Upper lobe of left lung (tissue), 6 donors: ENCODE results near the gene NDUFB10. TPM values are rescaled to one million over a fixed set of nuclear protein-coding genes. Genes with fewer than 3 reads are reported as not detected.

ENCODE experiments used
- ATAC-seq, 2 donors: fragments of 200-7000 bp; cut with Tn5 transposase; one replicate each; pipeline ENCODE4 v1.9.1; 2022; ENCODE audit warnings: mild to moderate bottlenecking in 2 of 2, moderate library complexity in 2 of 2; ENCODE audit not compliant: low FRiP score in 2 of 2
- DNase-seq, 2 donors: peaks; one replicate each; pipeline ENCODE4 v3.0.0-alpha.2; 2019 to 2020
- H3K27ac ChIP-seq, 4 donors: fragments of 200-600 bp; sonication (generic); one replicate each; pipeline ENCODE4 v1.5.1; 2016 to 2019
- H3K27me3 ChIP-seq, 4 donors: fragments of 200-600 bp; sonication (generic); one replicate each; pipeline ENCODE4 v1.5.1; 2017 to 2019
- H3K36me3 ChIP-seq, 4 donors: fragments of 200-600 bp; sonication (generic); one replicate each; pipeline ENCODE4 v1.5.1; 2016 to 2019
- H3K4me1 ChIP-seq, 4 donors: fragments of 200-600 bp; sonication (generic); one replicate each; pipeline ENCODE4 v1.5.1; 2018 to 2019
- H3K4me3 ChIP-seq, 4 donors: fragments of 200-600 bp; sonication (generic); one replicate each; pipeline ENCODE4 v1.5.1; 2017 to 2019; ENCODE audit warnings: mild to moderate bottlenecking in 2 of 4, moderate library complexity in 1 of 4
- H3K9me3 ChIP-seq, 4 donors: fragments of 200-600 bp; sonication (generic); one replicate each; pipeline ENCODE4 v1.5.1; 2018 to 2019
- EP300 ChIP-seq, 4 donors: sonication (generic); formaldehyde crosslinking; IDR thresholded peaks; one replicate each; pipeline ENCODE4 v1.5.1; 2017; ENCODE audit warnings: antibody characterized with exemption in 4 of 4, control low read depth in 2 of 4
- POLR2A ChIP-seq, 4 donors: fragments of 450-650 bp; IDR thresholded peaks; one replicate each; pipeline ENCODE4 v1.5.1; 2016 to 2017; ENCODE audit warnings: antibody characterized with exemption in 4 of 4, mild to moderate bottlenecking in 2 of 4
- POLR2AphosphoS5 ChIP-seq, 2 donors: sonication (generic); formaldehyde crosslinking; IDR thresholded peaks; one replicate each; pipeline ENCODE4 v1.5.1; 2017; ENCODE audit warnings: antibody characterized with exemption in 2 of 2
- WGBS, 2 donors: methylation state at CpG; one replicate each; pipeline ENCODE4 v1.1.5; 2017 to 2018; 5-methylcytosine and 5-hydroxymethylcytosine counted together
- total RNA-seq, 6 donors: library from RNA; depleted of rRNA in 4 of 6; stranded (reverse); fragments of >200 nt in 4 of 6; gene quantifications; one replicate each; pipeline versions ENCODE4 v1.1.0 to v1.2.1, GENCODE V29; 2016 to 2021
- TF ChIP-seq, protein P1 (sequence below), 6 experiments: fragments of 450-650 bp in 4 of 6; fragments of 200-600 bp in 2 of 6; sonication (generic) in 2 of 6; IDR thresholded peaks; one replicate each; pipeline ENCODE4 v1.5.1; 2016 to 2019; ENCODE audit warnings: antibody characterized with exemption in 6 of 6
- donor health status: DM: no; HTN: no; CAD: no; lungs with moderate emphysema.
- donor health status: DM: no; HTN: yes; CAD: no; lungs with severe emphysema.

NDUFB10 gene
- total RNA-seq, 6 donors from 2014 or later, result 76.5 to 245 (median 107) TPM

DNA sequence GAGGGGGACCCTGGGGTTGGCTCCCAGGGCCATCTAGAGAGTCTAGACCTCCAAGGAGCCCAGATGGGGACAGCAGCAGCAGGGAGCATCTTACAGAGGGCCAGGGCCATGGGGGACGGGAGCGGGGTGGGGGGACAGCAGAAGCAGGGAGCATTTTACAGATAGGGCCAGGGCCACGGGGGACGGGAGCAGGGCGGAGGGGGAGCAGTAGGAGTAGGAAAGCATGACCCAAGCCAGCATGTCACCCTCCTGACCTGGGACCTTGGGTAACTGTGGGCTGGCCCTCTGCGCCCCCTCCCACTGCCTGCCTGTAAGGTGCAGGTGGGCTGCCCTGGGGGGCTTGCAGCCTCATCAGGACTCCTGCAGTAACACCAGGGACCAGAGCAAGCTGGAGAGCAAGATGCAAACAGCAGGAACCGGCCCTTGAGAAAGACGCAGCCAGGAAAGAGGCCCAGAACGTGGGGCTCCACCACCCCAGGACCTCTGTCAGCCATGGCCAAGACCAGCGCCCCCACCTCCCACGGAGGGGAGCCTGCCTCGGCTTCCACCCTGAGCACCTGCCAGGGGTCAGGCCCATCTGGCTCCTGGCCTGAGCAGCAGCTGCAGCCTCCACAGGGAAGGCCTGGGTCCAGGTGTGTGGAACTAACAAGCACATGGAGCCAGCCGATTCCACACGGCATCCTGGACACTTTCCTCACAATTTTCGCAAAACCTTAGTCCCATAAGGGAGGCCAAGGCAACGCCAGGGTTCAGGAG is 47.9 kb downstream of the NDUFB10 start:
- Histone ChIP-seq H3K9me3 (no peaks in the 10 kb centered on the region), H3K27ac (peak overlapping the region in 3 of 4 donors; percentile 32 to 85 (median 53)), H3K27me3 (no peaks in the 10 kb centered on the region), H3K36me3 (peaks cover 3 to 13% (median 11%) of the 10 kb centered on the region in 4 donors), H3K4me1 (peaks cover 54 to 69% (median 60%) of the 10 kb centered on the region in 4 donors), H3K4me3 (peak overlapping the region in 1 of 4 donors; percentile 100)
- DNase-seq, result peak in 1 of 2 donors; percentile 62
- ATAC-seq, result no peak
- TF ChIP-seq POLR2AphosphoS5 (IDR thresholded peaks at IDR 0.05) (no peak), POLR2A (IDR thresholded peaks at IDR 0.05) (no peak), EP300 (IDR thresholded peaks at IDR 0.05) (no peak)
- TF ChIP-seq, protein P1, sequence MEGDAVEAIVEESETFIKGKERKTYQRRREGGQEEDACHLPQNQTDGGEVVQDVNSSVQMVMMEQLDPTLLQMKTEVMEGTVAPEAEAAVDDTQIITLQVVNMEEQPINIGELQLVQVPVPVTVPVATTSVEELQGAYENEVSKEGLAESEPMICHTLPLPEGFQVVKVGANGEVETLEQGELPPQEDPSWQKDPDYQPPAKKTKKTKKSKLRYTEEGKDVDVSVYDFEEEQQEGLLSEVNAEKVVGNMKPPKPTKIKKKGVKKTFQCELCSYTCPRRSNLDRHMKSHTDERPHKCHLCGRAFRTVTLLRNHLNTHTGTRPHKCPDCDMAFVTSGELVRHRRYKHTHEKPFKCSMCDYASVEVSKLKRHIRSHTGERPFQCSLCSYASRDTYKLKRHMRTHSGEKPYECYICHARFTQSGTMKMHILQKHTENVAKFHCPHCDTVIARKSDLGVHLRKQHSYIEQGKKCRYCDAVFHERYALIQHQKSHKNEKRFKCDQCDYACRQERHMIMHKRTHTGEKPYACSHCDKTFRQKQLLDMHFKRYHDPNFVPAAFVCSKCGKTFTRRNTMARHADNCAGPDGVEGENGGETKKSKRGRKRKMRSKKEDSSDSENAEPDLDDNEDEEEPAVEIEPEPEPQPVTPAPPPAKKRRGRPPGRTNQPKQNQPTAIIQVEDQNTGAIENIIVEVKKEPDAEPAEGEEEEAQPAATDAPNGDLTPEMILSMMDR (IDR thresholded peaks at IDR 0.05), result no peak
- WGBS, 2 donors, result 82 to 85% methylated on average over 14 to 16 of the region's 16 CpGs

DNA sequence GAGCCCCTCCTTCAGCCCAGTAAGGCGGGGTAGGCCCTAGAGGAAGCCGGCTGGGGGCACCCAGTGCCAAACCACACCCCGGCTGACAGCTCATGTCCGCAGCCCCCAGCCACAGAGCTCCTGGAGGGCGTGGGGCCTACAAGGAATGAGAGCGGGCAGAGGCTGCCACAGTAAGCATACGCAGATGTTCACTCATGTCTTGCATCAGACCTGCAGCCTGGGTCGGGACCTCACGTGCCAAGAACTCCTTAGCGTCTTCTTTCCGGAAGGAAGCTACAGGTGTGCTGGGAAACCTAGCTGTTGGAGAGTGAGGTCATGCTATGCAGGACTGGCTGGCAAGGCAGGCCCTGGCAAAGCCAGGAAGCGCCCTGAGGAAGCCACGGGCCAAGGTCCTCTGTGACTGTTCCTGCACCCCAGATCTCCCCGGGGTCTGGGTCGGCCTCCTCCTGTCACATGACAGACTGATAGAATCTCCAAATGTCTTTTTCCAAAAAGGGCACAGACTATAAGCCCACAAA is 48.7 kb downstream of the NDUFB10 start:
- peak in 1 of 2 donors; percentile 48 for ATAC-seq
- WGBS, 2 donors, result 33 to 40% methylated on average over 10 to 15 of the region's 15 CpGs
- peak in 1 of 2 donors; percentile 51 for TF ChIP-seq POLR2AphosphoS5 (IDR thresholded peaks at IDR 0.05)
- TF ChIP-seq EP300 (IDR thresholded peaks at IDR 0.05), result no peak

DNA sequence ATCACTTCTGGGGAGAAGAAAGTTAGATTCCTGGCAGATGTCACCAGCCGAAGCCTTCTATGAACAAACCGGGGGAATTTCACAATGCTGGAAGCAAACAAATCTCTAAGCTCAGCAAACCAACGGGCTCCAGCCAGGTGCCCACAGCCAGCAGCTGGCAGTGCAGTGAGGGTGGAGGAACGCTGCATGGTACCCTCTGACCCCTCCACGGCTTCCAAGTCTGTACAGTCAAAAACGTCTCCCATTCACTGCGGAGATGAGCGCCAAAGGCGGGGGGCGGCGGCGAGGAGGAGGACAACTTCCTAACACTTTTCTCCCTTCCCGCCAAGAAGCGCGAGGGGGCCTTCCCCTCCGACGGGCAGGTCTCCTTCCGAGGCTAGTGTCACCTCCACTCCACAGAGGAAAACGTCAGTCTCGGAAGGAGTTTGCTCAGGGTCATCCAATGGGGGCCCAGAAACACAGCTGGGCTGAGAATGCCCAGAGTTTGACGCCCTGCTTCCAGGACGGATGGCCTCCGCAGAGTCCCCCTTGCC is 49.4 kb downstream of the NDUFB10 start:
- H3K27ac ChIP-seq, result peak overlapping the region; percentile 85 to 96 (median 94)
- H3K27me3 ChIP-seq, result no peaks in the 10 kb centered on the region
- TF ChIP-seq POLR2A (IDR thresholded peaks at IDR 0.05) (no peak), POLR2AphosphoS5 (IDR thresholded peaks at IDR 0.05) (no peak), EP300 (IDR thresholded peaks at IDR 0.05) (no peak)
- TF ChIP-seq, protein P1 (IDR thresholded peaks at IDR 0.05), result peak in 1 of 6 experiments; percentile 3
- no peaks in the 10 kb centered on the region for H3K36me3 ChIP-seq
- DNase-seq (peak in 1 of 2 donors; percentile 83), ATAC-seq (no peak)
- peaks cover 52 to 64% (median 56%) of the 10 kb centered on the region in 4 donors for H3K4me1 ChIP-seq
- H3K4me3 ChIP-seq, result peak overlapping the region; percentile 67 to 100 (median 96)
- H3K9me3 ChIP-seq, result no peaks in the 10 kb centered on the region
- WGBS, 2 donors, result 1% methylated on average over 20 to 22 of the region's 23 CpGs

More for the DNA sequence above, 48.7 kb downstream of the NDUFB10 start:
- Histone ChIP-seq H3K4me1 (peaks cover 54 to 69% (median 60%) of the 10 kb centered on the region in 4 donors), H3K27me3 (no peaks in the 10 kb centered on the region), H3K36me3 (peaks cover 0 to 5% (median 3%) of the 10 kb centered on the region in 4 donors), H3K4me3 (peak overlapping the region in 3 of 4 donors; percentile 67 to 100 (median 95)), H3K27ac (peak overlapping the region; percentile 32 to 96 (median 90)), H3K9me3 (no peaks in the 10 kb centered on the region)
- peak in 1 of 2 donors; percentile 65 for DNase-seq

DNA sequence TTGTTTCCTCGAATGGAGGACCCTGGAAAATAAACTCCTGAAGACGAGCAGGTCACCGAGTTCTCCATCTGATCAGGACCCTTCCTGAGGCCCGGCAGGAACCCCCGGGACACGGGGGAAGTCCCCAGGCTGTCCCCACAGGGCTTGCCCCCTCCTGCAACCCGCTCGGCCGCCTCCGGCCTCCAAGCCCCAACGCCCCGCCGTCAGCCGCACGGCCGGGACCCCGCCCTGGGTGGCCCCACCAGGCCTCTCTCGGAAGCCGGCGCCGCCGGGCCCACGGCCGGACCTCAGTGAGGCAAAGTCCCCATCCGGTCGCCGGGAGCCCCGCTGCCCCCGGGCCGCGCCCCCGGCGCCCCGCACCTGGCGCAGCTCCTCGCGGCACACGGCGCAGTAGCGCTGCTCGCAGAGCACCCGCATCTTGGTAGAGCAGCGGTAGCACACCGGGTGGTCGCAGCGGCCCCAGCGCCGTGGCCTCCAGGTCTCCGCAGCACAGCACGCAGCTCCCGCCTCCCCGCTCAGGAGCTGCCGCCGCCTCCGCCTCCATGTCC is 49.9 kb downstream of the NDUFB10 start:
- WGBS, 2 donors, result 1% methylated on average over 30 of the region's 55 CpGs; no CpG with 5 or more reads in 1 of the 2 donors
- Histone ChIP-seq H3K27me3 (no peaks in the 10 kb centered on the region), H3K4me1 (peaks cover 47 to 59% (median 51%) of the 10 kb centered on the region in 4 donors), H3K4me3 (peak overlapping the region; percentile 67 to 100 (median 96)), H3K27ac (peak overlapping the region; percentile 85 to 96 (median 94)), H3K9me3 (no peaks in the 10 kb centered on the region), H3K36me3 (no peaks in the 10 kb centered on the region)
- no peak for TF ChIP-seq POLR2A (IDR thresholded peaks at IDR 0.05)
- TF ChIP-seq, protein P1 (IDR thresholded peaks at IDR 0.05), result peak in 2 of 6 experiments; percentile 17 to 22
- DNase-seq (peak in 1 of 2 donors; percentile 91), ATAC-seq (peak in 1 of 2 donors; percentile 4)
